GM12801 (cell line): ENCODE results near the gene STMN3.

Source experiments
- TF ChIP-seq, protein P1 (sequence below): IDR thresholded peaks from one replicate; pipeline ENCODE4 v1.5.1; 2011; ENCODE audit warnings: control low read depth; ENCODE audit not compliant: insufficient read length; ENCODE audit errors: extremely low read depth

Gene STMN3

DNA sequence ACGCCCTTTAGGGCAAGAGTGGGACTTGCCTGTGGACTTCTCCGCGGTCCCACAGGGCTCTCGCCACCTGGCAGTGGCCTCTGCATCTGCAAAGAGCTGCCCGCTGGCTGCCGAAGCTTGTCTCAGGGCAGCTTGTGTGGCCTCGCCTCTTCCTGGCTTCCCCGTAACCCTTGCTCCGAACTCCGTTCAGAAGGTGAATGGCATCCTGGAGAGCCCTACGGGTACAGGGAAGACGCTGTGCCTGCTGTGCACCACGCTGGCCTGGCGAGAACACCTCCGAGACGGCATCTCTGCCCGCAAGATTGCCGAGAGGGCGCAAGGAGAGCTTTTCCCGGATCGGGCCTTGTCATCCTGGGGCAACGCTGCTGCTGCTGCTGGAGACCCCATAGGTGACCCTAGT is 7.9 kb upstream of the STMN3 start:
- TF ChIP-seq, protein P1, sequence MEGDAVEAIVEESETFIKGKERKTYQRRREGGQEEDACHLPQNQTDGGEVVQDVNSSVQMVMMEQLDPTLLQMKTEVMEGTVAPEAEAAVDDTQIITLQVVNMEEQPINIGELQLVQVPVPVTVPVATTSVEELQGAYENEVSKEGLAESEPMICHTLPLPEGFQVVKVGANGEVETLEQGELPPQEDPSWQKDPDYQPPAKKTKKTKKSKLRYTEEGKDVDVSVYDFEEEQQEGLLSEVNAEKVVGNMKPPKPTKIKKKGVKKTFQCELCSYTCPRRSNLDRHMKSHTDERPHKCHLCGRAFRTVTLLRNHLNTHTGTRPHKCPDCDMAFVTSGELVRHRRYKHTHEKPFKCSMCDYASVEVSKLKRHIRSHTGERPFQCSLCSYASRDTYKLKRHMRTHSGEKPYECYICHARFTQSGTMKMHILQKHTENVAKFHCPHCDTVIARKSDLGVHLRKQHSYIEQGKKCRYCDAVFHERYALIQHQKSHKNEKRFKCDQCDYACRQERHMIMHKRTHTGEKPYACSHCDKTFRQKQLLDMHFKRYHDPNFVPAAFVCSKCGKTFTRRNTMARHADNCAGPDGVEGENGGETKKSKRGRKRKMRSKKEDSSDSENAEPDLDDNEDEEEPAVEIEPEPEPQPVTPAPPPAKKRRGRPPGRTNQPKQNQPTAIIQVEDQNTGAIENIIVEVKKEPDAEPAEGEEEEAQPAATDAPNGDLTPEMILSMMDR = no peak

GRCh38 chr20:63660622-63661021 is 7.4 kb upstream of the STMN3 start:
- TF ChIP-seq, protein P1 = no peak

DNA sequence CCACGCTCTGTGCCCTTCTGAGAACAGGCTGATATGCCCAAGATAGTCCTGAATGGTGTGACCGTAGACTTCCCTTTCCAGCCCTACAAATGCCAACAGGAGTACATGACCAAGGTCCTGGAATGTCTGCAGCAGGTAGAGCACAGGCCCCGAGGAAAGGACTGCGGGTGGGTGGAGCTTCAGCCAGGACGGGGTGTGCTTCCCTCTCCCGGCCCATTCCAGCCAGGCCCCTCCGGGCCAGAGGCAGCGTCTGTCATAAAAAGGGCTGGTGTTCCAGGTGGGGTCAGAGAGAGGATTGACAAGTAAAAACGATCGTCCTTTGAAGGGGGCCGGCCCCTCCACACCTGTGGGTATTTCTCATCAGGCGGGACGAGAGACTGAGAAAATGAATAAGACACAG is 6.1 kb upstream of the STMN3 start:
- TF ChIP-seq, protein P1 = no peak

DNA sequence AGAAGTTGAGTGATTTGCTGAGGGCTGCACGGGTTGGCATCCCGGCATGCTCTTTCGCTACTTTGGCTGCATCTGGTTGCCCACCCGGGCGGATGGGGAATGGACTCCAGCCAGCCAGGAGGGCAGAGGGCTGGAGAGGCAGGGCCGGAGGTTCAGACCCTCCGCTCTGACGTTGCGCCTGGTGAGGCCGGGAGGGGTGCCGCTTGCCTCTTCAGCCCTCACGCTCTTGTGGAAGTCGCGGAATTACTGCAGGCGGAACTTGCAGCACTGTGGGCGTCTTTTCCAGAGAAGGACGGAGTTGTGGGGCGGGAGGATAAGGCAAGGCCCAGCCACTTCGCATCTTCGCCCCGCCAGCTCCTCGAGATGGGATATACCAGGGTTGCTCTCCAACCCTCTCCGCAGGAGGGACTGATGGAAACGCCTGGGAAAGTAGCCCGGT is 5.5 kb upstream of the STMN3 start:
- TF ChIP-seq, protein P1 = no peak

GRCh38 chr20:63657937-63658748 is 4.9 kb upstream of the STMN3 start, which contains the start of gene RTEL1:
Gene RTEL1, plus strand, starts transcription at chr20:63658312. Its CDS starts 1,091 bp downstream, at chr20:63659403.
- TF ChIP-seq, protein P1 = no peak

DNA sequence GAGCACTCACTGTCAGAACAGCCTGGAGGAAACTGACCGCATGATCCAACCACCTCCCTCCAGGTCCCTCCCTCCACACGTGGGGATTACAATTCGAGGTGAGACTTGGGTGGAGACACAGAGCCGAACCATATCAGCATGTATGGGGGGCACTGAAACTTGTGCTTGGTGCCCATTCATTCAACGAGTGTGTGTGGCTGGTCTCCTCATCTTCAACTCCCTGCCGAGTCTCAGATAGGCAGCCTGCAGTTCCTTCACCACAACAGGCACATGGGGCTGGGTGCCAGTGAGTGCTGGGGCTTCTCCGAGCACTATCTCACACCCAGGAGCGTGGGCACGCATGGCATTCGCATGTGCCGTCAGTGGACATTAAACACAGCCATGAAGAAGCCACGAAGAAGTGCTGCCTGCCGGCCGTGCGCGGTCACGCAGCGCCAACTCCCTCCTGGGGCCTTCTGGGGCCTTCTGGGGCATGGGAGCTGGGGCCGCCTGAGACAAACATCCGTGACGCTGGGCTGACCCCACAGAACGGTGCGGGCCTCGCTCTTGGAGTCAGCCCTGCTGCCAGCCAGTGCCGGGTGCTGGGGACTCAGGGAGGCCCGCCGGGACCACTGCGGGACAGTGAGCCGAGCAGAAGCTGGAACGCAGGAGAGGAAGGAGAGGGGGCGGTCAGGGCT is 4.2 kb upstream of the STMN3 start:
- TF ChIP-seq, protein P1 = no peak

- TF ChIP-seq, protein P1 = no peak
These were observed 3.2 kb upstream of the STMN3 start for GRCh38 chr20:63656451-63656850.
